ENCODE measurements around the gene P2RY8.

- TF ChIP-seq, protein P1, sequence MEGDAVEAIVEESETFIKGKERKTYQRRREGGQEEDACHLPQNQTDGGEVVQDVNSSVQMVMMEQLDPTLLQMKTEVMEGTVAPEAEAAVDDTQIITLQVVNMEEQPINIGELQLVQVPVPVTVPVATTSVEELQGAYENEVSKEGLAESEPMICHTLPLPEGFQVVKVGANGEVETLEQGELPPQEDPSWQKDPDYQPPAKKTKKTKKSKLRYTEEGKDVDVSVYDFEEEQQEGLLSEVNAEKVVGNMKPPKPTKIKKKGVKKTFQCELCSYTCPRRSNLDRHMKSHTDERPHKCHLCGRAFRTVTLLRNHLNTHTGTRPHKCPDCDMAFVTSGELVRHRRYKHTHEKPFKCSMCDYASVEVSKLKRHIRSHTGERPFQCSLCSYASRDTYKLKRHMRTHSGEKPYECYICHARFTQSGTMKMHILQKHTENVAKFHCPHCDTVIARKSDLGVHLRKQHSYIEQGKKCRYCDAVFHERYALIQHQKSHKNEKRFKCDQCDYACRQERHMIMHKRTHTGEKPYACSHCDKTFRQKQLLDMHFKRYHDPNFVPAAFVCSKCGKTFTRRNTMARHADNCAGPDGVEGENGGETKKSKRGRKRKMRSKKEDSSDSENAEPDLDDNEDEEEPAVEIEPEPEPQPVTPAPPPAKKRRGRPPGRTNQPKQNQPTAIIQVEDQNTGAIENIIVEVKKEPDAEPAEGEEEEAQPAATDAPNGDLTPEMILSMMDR (IDR thresholded peaks at IDR 0.05; ENCODE audit: low read depth, low read length, poor library complexity, severe bottlenecking) = no peak
- no peak for TF ChIP-seq EZH2phosphoT487 (IDR thresholded peaks at IDR 0.05; ENCODE audit: borderline replicate concordance, low read length)
These were observed 74.3 kb downstream of the P2RY8 start for GRCh38 chrX:1462596-1463251.

Measured in DOHH2 (cell line).